ENCODE measurements around the gene DNM1L. TPM values are rescaled to one million over a fixed set of nuclear protein-coding genes. Genes with fewer than 3 reads are reported as not detected.

The DNM1L gene
- total and polyA plus RNA-seq, 2 donors (not counting 3 experiments of a cell fraction or from before 2014, with no cell fraction given): 24.6 to 103 TPM

- ChIA-PET POLR2A (no interaction called here), CTCF (interaction anchor here (1.2 kb wide), 1 partner anchor 11 kb away, joined by 3 read pairs; no protein-coding TSS in a partner anchor)
- intact Hi-C loops (cut with micrococcal nuclease) (no loop called here), dilution Hi-C loops (cut with MboI; ENCODE audit: extremely low pct_ligation_motif_present, low sequenced_read_pairs) (no loop called here)
- H3K27ac ChIP-seq (ENCODE audit: insufficient read depth, low read depth, low read length): no peak overlapping the region
- H3K36me3 ChIP-seq (ENCODE audit: control insufficient read depth in 2 of 2, extremely low read depth in 1 of 2, insufficient read depth in 2 of 2, low read length in 2 of 2): peaks cover 6 to 12% of the 10 kb centered on the region in 2 experiments
- H3K4me3 ChIP-seq (replicated peaks in 1 of 3; ENCODE audit: insufficient read depth in 1 of 3, low read depth in 1 of 3, low read length in 3 of 3): no peak overlapping the region
- H3K9me3 ChIP-seq (replicated peaks; ENCODE audit: control insufficient read depth, insufficient read depth, low read length): no peaks in the 10 kb centered on the region
- no TSS peak for BruUV-seq (replicated peaks)
- no peaks in the 10 kb centered on the region for H3K79me2 ChIP-seq (ENCODE audit: control insufficient read depth, insufficient read depth, low read length)
- FAIRE-seq (no peak), DNase-seq (ENCODE audit: low read depth, low spot score) (no peak)
- no peaks in the 10 kb centered on the region for H4K20me1 ChIP-seq (replicated peaks; ENCODE audit: control insufficient read depth, extremely low read depth, insufficient read depth, low read length)
- H3K27me3 ChIP-seq (ENCODE audit: control insufficient read depth in 2 of 2, insufficient read depth in 2 of 2, low read length in 2 of 2): no peaks in the 10 kb centered on the region
- no peaks in the 10 kb centered on the region for H3K9me1 ChIP-seq (replicated peaks; ENCODE audit: control insufficient read depth, extremely low read depth, insufficient read depth, low read length)
- no peak overlapping the region for H2AFZ ChIP-seq (ENCODE audit: low read depth, low read length)
- TF ChIP-seq EZH2 (IDR thresholded peaks at IDR 0.05; ENCODE audit: borderline replicate concordance, low read depth, low read length, severe bottlenecking) (no peak), MYC (IDR thresholded peaks at IDR 0.05; ENCODE audit: low read depth, low read length) (no peak)
- H3K4me2 ChIP-seq (ENCODE audit: insufficient read depth, low read length): no peak overlapping the region
- no peak overlapping the region for H3K9ac ChIP-seq (replicated peaks; ENCODE audit: extremely low read depth, insufficient read depth, low read length)
- H3K4me1 ChIP-seq (ENCODE audit: control insufficient read depth, extremely low read depth, insufficient read depth, low read length): no peaks in the 10 kb centered on the region
Observed at GRCh38 chr12:32726286-32726685, 47.2 kb downstream of the DNM1L start.

GRCh38 chr12:32727237-32727636 lies 48.1 kb downstream of the DNM1L start:
- Histone ChIP-seq H2AFZ (ENCODE audit: low read depth, low read length) (no peak overlapping the region), H3K79me2 (ENCODE audit: control insufficient read depth, insufficient read depth, low read length) (no peaks in the 10 kb centered on the region), H3K9ac (replicated peaks; ENCODE audit: extremely low read depth, insufficient read depth, low read length) (no peak overlapping the region), H3K4me3 (replicated peaks in 1 of 3; ENCODE audit: insufficient read depth in 1 of 3, low read depth in 1 of 3, low read length in 3 of 3) (no peak overlapping the region), H3K27me3 (ENCODE audit: control insufficient read depth in 2 of 2, insufficient read depth in 2 of 2, low read length in 2 of 2) (no peaks in the 10 kb centered on the region), H3K9me3 (replicated peaks; ENCODE audit: control insufficient read depth, insufficient read depth, low read length) (no peaks in the 10 kb centered on the region), H3K4me1 (ENCODE audit: control insufficient read depth, extremely low read depth, insufficient read depth, low read length) (no peaks in the 10 kb centered on the region), H3K36me3 (ENCODE audit: control insufficient read depth in 2 of 2, extremely low read depth in 1 of 2, insufficient read depth in 2 of 2, low read length in 2 of 2) (peaks cover 0 to 13% of the 10 kb centered on the region in 2 experiments), H3K4me2 (ENCODE audit: insufficient read depth, low read length) (no peak overlapping the region), H3K9me1 (replicated peaks; ENCODE audit: control insufficient read depth, extremely low read depth, insufficient read depth, low read length) (no peaks in the 10 kb centered on the region), H3K27ac (ENCODE audit: insufficient read depth, low read depth, low read length) (no peak overlapping the region), H4K20me1 (replicated peaks; ENCODE audit: control insufficient read depth, extremely low read depth, insufficient read depth, low read length) (no peaks in the 10 kb centered on the region)
- dilution Hi-C loops (cut with MboI; ENCODE audit: extremely low pct_ligation_motif_present, low sequenced_read_pairs) (no loop called here), intact Hi-C loops (cut with micrococcal nuclease) (no loop called here)
- ChIA-PET POLR2A (no interaction called here), CTCF (no interaction called here)
- no TSS peak for BruUV-seq (replicated peaks)
- TF ChIP-seq MAX (IDR thresholded peaks at IDR 0.05; ENCODE audit: insufficient read depth, insufficient read length) (no peak), GATA2 (IDR thresholded peaks at IDR 0.05; ENCODE audit: insufficient read depth, insufficient read length, low read depth, low read length) (no peak), CTCF (IDR thresholded peaks at IDR 0.05; ENCODE audit: extremely low read depth in 1 of 2, insufficient read depth in 1 of 2, low read depth in 1 of 2, low read length in 2 of 2) (no peak), MYC (IDR thresholded peaks at IDR 0.05; ENCODE audit: low read depth, low read length) (no peak), POLR2A (IDR thresholded peaks at IDR 0.05; ENCODE audit: low read depth, low read length) (no peak), JUN (IDR thresholded peaks at IDR 0.05; ENCODE audit: borderline replicate concordance, insufficient read depth, insufficient read length, low read depth) (no peak), FOS (IDR thresholded peaks at IDR 0.05; ENCODE audit: borderline replicate concordance, insufficient read depth, low read length) (no peak), EZH2 (IDR thresholded peaks at IDR 0.05; ENCODE audit: borderline replicate concordance, low read depth, low read length, severe bottlenecking) (no peak), POLR2AphosphoS5 (IDR thresholded peaks at IDR 0.05; ENCODE audit: insufficient read depth, low read depth, low read length) (no peak)
- FAIRE-seq (no peak), DNase-seq (ENCODE audit: low read depth, low spot score) (no peak)

Data from endothelial cell of umbilical vein (primary cell).